Aortic smooth muscle cell (primary cell): ENCODE results near the gene PSMA1. TPM values are rescaled to one million over a fixed set of nuclear protein-coding genes. Genes with fewer than 3 reads are reported as not detected.

Experiments
- total RNA-seq: library from RNA; depleted of rRNA; stranded (reverse); fragments of >200 nt; gene quantifications from 2 replicates; pipeline ENCODE4 v1.2.3, GENCODE V29; 2014

PSMA1 gene
- total RNA-seq: 139 and 151 TPM in 2 replicates

GRCh38 chr11:14519917-14520746 is at the start of gene PSMA1:
Gene PSMA1, minus strand, starts transcription at chr11:14520386. Its CDS starts 87 bp downstream, at chr11:14520299.

GRCh38 chr11:14499560-14500180 is 20.5 kb downstream of the PSMA1 start, which contains the start of gene COPB1:
Gene COPB1, minus strand, starts transcription at chr11:14499811. Its CDS starts 883 bp downstream, at chr11:14498928.

Other genes with a start within 250 kb of the PSMA1 start
- gene RRAS2, start 161.2 kb downstream of the PSMA1 start, total RNA-seq: 71.9 and 82.9 TPM in 2 replicates
- 263 and 280 TPM in 2 replicates for gene COPB1, start 20.6 kb downstream of the PSMA1 start, total RNA-seq
- gene PDE3B, start 123.4 kb upstream of the PSMA1 start, total RNA-seq: 2.4 and 3.3 TPM in 2 replicates